HG02938 (cell line): ENCODE results near the gene AP4M1.

Experiments
- ATAC-seq: cut with Tn5 transposase; IDR thresholded peaks from one replicate; pipeline ENCODE4 v1.9.1; 2021; ENCODE audit warnings: mild to moderate bottlenecking, moderate library complexity; ENCODE audit not compliant: unreplicated experiment

AP4M1 gene

GRCh38 chr7:100101016-100101862 is at the start of gene AP4M1, which contains the start of gene MCM7:
Gene AP4M1, plus strand, starts transcription at chr7:100101643. Its CDS starts 72 bp downstream, at chr7:100101715.
Gene MCM7, minus strand, starts transcription at chr7:100101397. Its CDS starts 103 bp downstream, at chr7:100101294.
- peak; percentile 82 for ATAC-seq

GRCh38 chr7:100053215-100053614 is 48.2 kb upstream of the AP4M1 start:
- no peak for ATAC-seq

GRCh38 chr7:100057006-100057405 is 44.4 kb upstream of the AP4M1 start:
- ATAC-seq, result no peak

GRCh38 chr7:100059251-100059739 is 42.1 kb upstream of the AP4M1 start:
- ATAC-seq, result no peak

- no peak for ATAC-seq
Measured at GRCh38 chr7:100061518-100062193, 39.8 kb upstream of the AP4M1 start.

- no peak for ATAC-seq
Measured at GRCh38 chr7:100063376-100063775, 38.1 kb upstream of the AP4M1 start.

- ATAC-seq, result no peak
Measured at GRCh38 chr7:100064162-100064561, 37.3 kb upstream of the AP4M1 start.

GRCh38 chr7:100065452-100066186 is 35.8 kb upstream of the AP4M1 start:
- no peak for ATAC-seq

- ATAC-seq, result no peak
Measured at GRCh38 chr7:100066953-100067352, 34.5 kb upstream of the AP4M1 start.

GRCh38 chr7:100069991-100070390 is 31.5 kb upstream of the AP4M1 start:
- ATAC-seq, result no peak

GRCh38 chr7:100071018-100071723 is 30.3 kb upstream of the AP4M1 start:
- no peak for ATAC-seq

GRCh38 chr7:100072462-100072861 is 29.0 kb upstream of the AP4M1 start:
- no peak for ATAC-seq

GRCh38 chr7:100074841-100075240 is 26.6 kb upstream of the AP4M1 start:
- no peak for ATAC-seq

GRCh38 chr7:100075418-100075817 is 26.0 kb upstream of the AP4M1 start:
- ATAC-seq, result no peak

GRCh38 chr7:100077205-100077604 is 24.2 kb upstream of the AP4M1 start:
- no peak for ATAC-seq

GRCh38 chr7:100079024-100079560 is 22.4 kb upstream of the AP4M1 start:
- ATAC-seq, result no peak

- ATAC-seq, result no peak
Measured at GRCh38 chr7:100080907-100081534, 20.4 kb upstream of the AP4M1 start.

GRCh38 chr7:100081535-100082102 is 19.8 kb upstream of the AP4M1 start, which contains the start of gene ZNF3:
Gene ZNF3, minus strand, starts transcription at chr7:100081723. Its CDS starts 4,366 bp downstream, at chr7:100077357.
- ATAC-seq, result peak; percentile 81

- no peak for ATAC-seq
Measured at GRCh38 chr7:100082978-100083377, 18.5 kb upstream of the AP4M1 start.
